GM21515 (cell line): ENCODE results near the gene STK17A.
A peak's percentile ranks its signal among the peaks of the same experiment; 100 is the strongest.
"Not testable (repeated sequence)": the region's sequence is repeated elsewhere in the genome, so short reads cannot be mapped to it uniquely, and the experiment has no call there.

Experiments used
- ATAC-seq: cut with Tn5 transposase; IDR thresholded peaks from one replicate; pipeline ENCODE4 v1.9.1; 2021; ENCODE audit not compliant: unreplicated experiment

STK17A gene

DNA sequence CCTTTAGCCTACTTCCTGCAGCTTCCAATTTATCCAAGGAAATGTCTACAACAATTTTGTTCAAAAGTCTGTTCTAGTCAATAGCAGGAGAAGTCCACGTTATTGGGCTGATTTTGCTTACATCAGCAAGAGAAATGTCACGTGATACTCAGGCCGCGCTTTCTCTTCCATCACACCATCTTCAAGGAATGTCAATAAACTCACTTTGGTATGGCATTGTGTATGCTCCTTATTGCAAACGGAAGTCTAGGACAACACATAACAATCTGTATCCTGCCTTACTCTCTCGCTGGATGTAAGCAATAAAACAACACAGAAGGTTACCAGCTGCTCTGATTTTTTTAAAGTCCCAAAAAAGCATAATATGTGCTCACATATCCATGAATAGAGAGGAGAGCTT is 17.1 kb upstream of the STK17A start:
- no peak for ATAC-seq

DNA sequence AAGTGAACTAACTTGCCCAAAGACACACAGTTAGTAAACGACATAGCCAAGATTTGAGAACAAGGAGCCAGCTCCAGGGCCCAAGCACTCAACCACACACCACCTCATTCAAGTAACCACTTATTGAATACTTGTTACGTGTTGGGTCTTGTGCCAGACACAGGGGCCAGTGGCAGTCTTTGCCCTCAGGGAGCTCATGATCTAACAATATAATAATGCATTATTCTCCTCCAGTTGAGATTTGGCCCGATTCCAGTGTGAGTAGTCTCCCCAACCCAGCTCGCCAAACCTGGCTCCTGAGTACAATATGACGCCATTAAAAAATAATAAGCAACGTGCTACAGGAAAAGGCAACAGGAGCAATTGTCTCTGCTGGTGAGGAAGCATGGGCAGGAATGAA is 14.4 kb upstream of the STK17A start:
- ATAC-seq, result no peak

- peak; percentile 56 for ATAC-seq
These were observed 13.5 kb upstream of the STK17A start for GRCh38 chr7:43569424-43569823.

- peak; percentile 77 for ATAC-seq
These were observed 12.1 kb upstream of the STK17A start for GRCh38 chr7:43570688-43571365.

DNA sequence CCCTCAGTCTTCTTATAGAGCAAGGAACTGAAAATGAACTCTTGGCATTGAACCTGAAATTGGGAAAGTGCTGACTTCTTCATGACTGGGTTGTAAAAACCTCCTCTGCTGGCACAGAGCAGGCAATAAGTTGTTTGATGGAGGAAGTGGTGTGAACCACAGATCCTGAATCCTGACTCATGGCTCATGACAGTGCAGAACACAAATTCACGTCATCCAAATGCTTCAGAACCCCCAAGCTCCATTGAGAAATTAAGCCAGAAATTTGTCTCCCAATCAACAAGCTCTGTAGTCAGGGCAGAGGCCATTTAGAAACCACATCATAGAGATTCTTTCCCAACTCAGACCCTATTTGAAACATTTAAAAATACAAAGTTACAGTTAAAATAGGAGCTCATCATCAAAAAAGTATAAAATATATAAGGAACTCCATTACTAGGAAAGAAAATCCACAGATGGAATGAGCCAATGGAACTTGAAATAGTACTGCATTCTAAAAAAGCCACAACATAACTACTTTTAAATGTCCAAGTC is 10.3 kb upstream of the STK17A start:
- ATAC-seq, result no peak

DNA sequence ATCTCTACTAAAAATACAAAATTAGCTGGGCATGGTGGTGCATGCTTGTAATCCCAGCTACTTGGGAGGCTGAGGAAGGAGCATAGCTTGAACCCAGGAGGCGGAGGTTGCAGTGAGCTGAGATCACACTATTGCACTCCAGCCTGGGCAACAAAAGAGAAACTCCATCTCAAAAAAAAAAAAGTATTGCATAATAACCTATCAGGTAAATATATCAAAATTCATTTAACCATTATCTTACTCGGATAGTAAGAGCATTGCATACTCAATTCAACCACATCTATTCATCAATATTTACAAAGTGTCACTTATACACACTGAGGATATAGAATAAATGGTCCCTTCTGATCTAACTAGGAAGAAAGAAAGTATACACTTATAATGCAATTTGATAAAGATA is 9.1 kb upstream of the STK17A start:
- ATAC-seq, result not testable (repeated sequence)

DNA sequence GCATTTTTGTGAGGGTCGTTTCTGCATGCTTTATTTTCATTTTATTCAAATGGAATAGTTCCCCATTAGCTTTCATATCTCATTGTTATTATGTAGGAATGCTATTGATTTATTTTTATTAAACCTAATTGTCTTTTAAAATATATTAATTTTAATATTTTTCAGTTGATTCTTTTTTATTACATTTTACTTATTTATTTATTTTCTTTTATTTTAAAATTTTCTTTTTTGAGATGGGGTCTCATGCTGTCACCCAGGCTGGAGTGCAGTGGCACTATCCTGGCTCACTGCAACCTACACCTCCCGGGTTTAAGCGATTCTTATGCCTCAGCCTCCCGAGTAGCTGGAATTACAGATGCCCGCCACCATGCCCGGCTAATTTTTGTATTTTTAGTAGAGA is 7.4 kb upstream of the STK17A start:
- no peak for ATAC-seq

- no peak for ATAC-seq
These were observed 6.7 kb upstream of the STK17A start for GRCh38 chr7:43576241-43576640.

- no peak for ATAC-seq
These were observed 5.4 kb upstream of the STK17A start for GRCh38 chr7:43577485-43577951.

GRCh38 chr7:43583424-43584194 is 701 bp downstream of the STK17A start:
- ATAC-seq, result peak; percentile 24

GRCh38 chr7:43584195-43584586 is 1.3 kb downstream of the STK17A start:
- no peak for ATAC-seq

DNA sequence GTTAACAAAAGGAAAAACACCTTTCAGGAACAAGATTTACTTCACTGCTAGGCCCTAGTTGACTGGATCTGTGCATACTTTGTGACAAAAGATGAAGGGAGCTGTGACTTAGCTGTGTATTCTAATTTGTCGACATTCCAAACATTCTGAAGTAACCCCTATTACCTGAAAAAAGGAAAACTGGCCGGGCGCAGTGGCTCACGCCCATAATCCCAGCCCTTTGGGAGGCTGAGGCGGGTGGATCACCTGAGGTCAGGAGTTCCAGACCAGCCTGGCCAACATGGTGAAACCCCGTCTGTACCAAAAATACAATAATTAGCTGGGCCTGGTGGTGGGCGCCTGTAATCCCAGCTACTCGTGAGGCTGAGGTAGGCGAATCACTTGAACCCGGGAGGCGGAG is 1.8 kb downstream of the STK17A start:
- ATAC-seq, result not testable (repeated sequence)

DNA sequence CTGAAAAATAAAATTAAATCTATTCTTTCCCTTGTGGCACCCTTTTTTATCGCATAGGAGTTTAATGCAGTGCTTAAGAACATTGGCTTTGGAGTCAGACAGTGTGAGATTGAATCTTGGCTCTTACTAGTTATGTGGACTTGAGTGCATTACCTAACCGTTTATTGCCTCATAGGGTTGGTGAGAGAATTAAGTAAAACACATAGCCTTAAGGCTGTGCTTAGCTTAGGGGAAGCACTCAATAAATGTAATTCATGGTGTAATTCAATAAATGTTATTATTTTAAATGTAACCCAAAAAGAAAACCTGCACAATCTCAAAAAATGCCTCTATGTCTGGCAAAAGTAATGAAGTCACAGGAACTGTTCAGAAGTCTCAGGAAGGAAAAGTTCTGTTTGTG is 2.7 kb downstream of the STK17A start:
- ATAC-seq, result no peak

DNA sequence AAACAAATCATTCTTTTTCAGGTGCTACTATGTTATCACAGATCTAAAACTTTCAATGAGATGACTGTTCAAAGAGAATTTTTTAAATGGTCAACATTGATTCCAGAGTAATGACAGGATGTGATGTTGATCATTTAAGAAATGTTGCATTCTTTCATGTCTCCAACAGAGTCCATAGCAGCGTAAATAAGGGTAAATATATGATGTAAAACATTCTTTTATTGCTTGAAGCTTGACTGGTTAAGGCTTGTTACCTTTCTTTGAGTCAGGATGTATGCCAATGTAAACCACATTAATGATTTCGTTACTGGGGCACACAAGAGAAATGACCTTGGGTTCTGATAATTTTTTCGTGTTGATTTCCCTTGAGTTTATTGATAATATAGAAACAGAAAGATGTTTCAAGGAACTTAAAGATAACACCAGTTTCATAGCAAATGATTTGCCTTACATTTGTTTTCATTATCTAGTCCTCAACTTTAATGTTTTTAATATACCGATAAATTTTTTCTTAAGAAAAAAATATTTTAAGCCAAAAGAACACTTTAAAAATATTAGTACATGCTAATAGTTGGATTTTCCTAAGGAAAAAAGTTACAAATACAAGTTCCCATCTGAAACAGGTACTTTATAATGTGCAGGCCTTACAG is 3.5 kb downstream of the STK17A start:
- ATAC-seq, result no peak

GRCh38 chr7:43588477-43589132 is 5.7 kb downstream of the STK17A start:
- no peak for ATAC-seq

GRCh38 chr7:43589133-43589478 is 6.2 kb downstream of the STK17A start:
- no peak for ATAC-seq

GRCh38 chr7:43589728-43590127 is 6.8 kb downstream of the STK17A start:
- ATAC-seq, result no peak

DNA sequence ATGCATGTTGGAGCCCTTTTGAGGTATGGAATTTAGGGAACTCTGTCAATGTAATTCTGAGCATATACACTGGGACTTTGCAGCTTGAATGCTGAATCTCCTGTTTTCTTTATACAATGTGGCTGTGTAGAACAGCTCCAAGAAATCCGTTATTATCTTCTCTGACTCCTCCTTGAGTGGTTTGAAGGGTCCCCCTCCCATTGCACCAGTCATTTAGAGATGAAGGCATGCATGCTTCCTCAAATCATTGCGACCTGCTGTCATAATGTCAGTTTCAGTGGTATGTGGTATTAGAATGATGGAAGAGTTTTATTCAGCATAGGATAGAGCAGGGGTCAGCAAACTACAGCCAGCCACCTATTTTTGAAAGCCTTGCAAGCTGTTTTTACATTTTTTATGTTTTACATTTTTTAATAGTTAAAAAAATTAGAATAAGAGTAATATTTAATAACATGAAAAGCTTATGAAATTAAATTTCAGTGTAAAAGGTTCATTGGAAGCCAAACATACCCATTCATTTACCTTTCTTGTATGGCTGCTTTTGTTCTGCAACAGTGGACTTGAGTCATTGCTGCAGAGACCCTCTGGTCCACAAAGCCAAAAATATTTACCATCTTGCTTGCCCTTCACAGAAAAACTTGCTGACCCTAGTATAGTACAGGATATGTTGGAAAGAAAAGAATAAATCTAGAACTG is 8.1 kb downstream of the STK17A start:
- ATAC-seq, result peak; percentile 69

GRCh38 chr7:43591558-43592180 is 8.8 kb downstream of the STK17A start:
- no peak for ATAC-seq

GRCh38 chr7:43592326-43592725 is 9.4 kb downstream of the STK17A start:
- ATAC-seq, result no peak
